Lower leg skin (tissue), 4 donors: Measurements from ENCODE around the gene ATP6V1E1. TPM values are rescaled to one million over a fixed set of nuclear protein-coding genes. Genes with fewer than 3 reads are reported as not detected.

Experiments
- DNase-seq, 2 donors: peaks; one replicate each; pipeline ENCODE4 v3.0.0-alpha.2; 2019; ENCODE audit warnings: low spot score in 2 of 2
- H3K4me3 ChIP-seq: fragments of 200-600 bp; sonication (generic); 2 replicates; pipeline ENCODE4 v1.5.1; 2017; ENCODE audit warnings: mild to moderate bottlenecking, low read depth; ENCODE audit not compliant: poor library complexity, severe bottlenecking
- CTCF ChIP-seq, 3 donors: fragments of 450-650 bp; IDR thresholded peaks; one replicate each; pipeline ENCODE4 v1.5.1; 2016; ENCODE audit warnings: antibody characterized with exemption in 3 of 3, mild to moderate bottlenecking in 3 of 3, moderate library complexity in 2 of 3
- POLR2A ChIP-seq, 2 donors: fragments of 450-650 bp; IDR thresholded peaks; one replicate each; pipeline ENCODE4 v1.6.1; 2016 to 2017; ENCODE audit warnings: antibody characterized with exemption in 2 of 2, mild to moderate bottlenecking in 1 of 2, moderate library complexity in 1 of 2
- WGBS, 2 donors: methylation state at CpG; one replicate each; pipeline ENCODE4 v1.1.5; 2018; 5-methylcytosine and 5-hydroxymethylcytosine counted together
- intact Hi-C: fragments of 100-400 bp; cut with DNase I; formaldehyde crosslinking; loops from one replicate; pipeline ENCODE4 v1.15.0; 2023; ENCODE audit warnings: low total_unique reads
- total RNA-seq, 4 donors: library from RNA; depleted of rRNA; stranded (reverse); fragments of >200 nt; gene quantifications; one replicate each; pipeline ENCODE4 v1.1.0, GENCODE V29; 2016

ATP6V1E1 gene
- total RNA-seq, 4 donors from 2014 or later: 113 to 136 (median 125) TPM

GRCh38 chr22:17579535-17579981 is 49.0 kb downstream of the ATP6V1E1 start:
- TF ChIP-seq POLR2A (IDR thresholded peaks at IDR 0.05): no peak
- intact Hi-C loops: no loop called here
- no peak overlapping the region for H3K4me3 ChIP-seq
- WGBS, 2 donors: 93 to 95% methylated on average over 14 of the region's 14 CpGs
- no peak for DNase-seq

GRCh38 chr22:17578136-17578754 is 50.3 kb downstream of the ATP6V1E1 start:
- peak; percentile 80 to 92 for DNase-seq

GRCh38 chr22:17576470-17576869 is 52.1 kb downstream of the ATP6V1E1 start:
- intact Hi-C loops: no loop called here
- H3K4me3 ChIP-seq: no peak overlapping the region
- TF ChIP-seq POLR2A (IDR thresholded peaks at IDR 0.05): no peak
- no peak for TF ChIP-seq CTCF (IDR thresholded peaks at IDR 0.05)
- DNase-seq: peak in 1 of 2 donors; percentile 48
- WGBS, 2 donors: 18 to 30% methylated on average over 5 to 6 of the region's 6 CpGs

More at GRCh38 chr22:17578136-17578754, 50.3 kb downstream of the ATP6V1E1 start:
- no peak overlapping the region for H3K4me3 ChIP-seq
- intact Hi-C loops: no loop called here
- no peak for TF ChIP-seq CTCF (IDR thresholded peaks at IDR 0.05)
- no peak for TF ChIP-seq POLR2A (IDR thresholded peaks at IDR 0.05)
- 61 to 71% methylated on average over 11 of the region's 11 CpGs for WGBS, 2 donors

GRCh38 chr22:17575681-17576080 is 52.9 kb downstream of the ATP6V1E1 start:
- no peak for DNase-seq
- no peak for TF ChIP-seq POLR2A (IDR thresholded peaks at IDR 0.05)
- no peak for TF ChIP-seq CTCF (IDR thresholded peaks at IDR 0.05)
- no peak overlapping the region for H3K4me3 ChIP-seq
- intact Hi-C loops: no loop called here
- 64 to 65% methylated on average over 4 of the region's 4 CpGs for WGBS, 2 donors

DNA sequence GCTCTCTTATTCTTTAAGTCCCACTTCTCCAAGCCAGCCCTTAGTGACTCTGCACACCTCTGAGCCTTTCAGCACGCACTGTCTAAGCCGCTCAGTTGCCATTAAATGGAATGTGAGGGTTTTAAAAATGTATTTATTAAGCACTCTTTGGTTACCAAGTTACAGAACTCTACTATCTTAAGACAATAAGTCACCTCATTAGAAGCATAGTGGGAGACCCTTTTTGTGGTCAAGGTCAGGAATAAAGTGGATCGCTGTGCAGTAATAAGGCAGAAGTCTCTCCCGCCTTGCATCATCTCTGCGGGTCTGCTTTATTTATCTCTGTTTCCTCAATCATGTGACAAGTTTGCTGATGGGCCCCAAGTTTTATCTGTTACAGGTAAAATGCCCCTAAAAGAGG is 53.4 kb downstream of the ATP6V1E1 start:
- TF ChIP-seq CTCF (IDR thresholded peaks at IDR 0.05): no peak
- TF ChIP-seq POLR2A (IDR thresholded peaks at IDR 0.05): no peak
- intact Hi-C loops: no loop called here
- DNase-seq: no peak
- 92 to 93% methylated on average over 5 of the region's 5 CpGs for WGBS, 2 donors
- H3K4me3 ChIP-seq: no peak overlapping the region

DNA sequence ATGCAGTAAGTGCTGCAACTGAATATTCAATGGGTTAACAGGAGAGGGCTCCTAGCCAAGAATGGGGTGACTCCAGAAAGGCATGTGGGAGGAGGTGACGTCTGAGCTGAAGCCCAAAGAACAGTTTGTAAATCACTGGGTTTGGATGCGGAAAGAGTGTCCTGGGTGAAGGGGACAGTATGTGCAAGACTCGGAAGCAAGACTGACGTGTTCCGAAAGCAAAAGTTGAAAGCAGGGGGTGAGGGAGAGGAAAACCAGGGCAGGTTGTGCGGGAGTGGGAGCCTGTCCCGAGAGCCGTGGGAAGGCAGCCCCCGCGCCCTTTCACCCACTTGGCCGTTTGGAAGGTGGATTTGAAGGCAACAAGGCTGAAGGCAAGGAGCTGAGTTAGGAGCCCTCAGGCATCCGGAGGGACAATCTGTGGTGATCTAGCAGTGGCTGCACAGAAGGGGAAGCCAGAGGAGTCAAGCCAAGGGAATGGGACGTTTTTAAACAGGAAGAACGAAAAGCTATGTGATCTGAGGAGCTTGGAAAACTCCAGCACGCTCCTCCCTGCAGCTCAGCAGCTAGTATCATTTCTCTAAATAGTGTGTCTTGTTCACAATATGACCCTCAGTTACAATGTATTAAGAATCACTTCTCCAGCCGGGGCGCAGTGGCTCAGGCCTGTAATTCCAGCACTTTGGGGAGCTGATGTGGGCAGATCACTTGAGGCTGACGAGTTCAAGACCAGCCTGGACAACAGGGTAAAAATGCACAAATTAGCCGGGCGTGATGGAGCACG is 57.5 kb downstream of the ATP6V1E1 start:
- peak; percentile 68 to 93 for DNase-seq
- H3K4me3 ChIP-seq: no peak overlapping the region
- intact Hi-C loops: no loop called here
- WGBS, 2 donors: 18 to 20% methylated on average over 21 of the region's 21 CpGs
- TF ChIP-seq CTCF (IDR thresholded peaks at IDR 0.05): no peak
- no peak for TF ChIP-seq POLR2A (IDR thresholded peaks at IDR 0.05)
